Hepatocyte (in vitro differentiated cells): Measurements from ENCODE around the gene SLC35E2B. TPM values are rescaled to one million over a fixed set of nuclear protein-coding genes. Genes with fewer than 3 reads are reported as not detected.

Experiments used
- DNase-seq: peaks from one replicate; pipeline ENCODE4 v3.0.0-alpha.2; 2016; ENCODE audit warnings: low spot score
- H2AFZ ChIP-seq: fragments of 200-600 bp; sonication (generic); 2 replicates; pipeline ENCODE4 v1.6.0; 2016; ENCODE audit warnings: antibody characterized with exemption, mild to moderate bottlenecking
- H3K27ac ChIP-seq: fragments of 200-600 bp; sonication (generic); 2 replicates; pipeline ENCODE4 v1.5.1; 2016; ENCODE audit warnings: mild to moderate bottlenecking
- H3K27me3 ChIP-seq: fragments of 200-600 bp; sonication (generic); 2 replicates; pipeline ENCODE4 v1.6.1; 2016
- H3K36me3 ChIP-seq: fragments of 200-600 bp; sonication (generic); replicated peaks from 2 replicates; pipeline ENCODE4 v1.5.1; 2016; ENCODE audit warnings: low read depth; ENCODE audit not compliant: insufficient read depth
- H3K4me1 ChIP-seq: fragments of 200-600 bp; sonication (generic); 2 replicates; pipeline ENCODE4 v1.5.1; 2016; ENCODE audit warnings: mild to moderate bottlenecking, moderate library complexity; ENCODE audit not compliant: insufficient read depth
- H3K4me2 ChIP-seq: fragments of 200-600 bp; sonication (generic); 2 replicates; pipeline ENCODE4 v1.6.0; 2016
- H3K4me3 ChIP-seq: fragments of 200-600 bp; sonication (generic); 2 replicates; pipeline ENCODE4 v1.5.1; 2016; ENCODE audit warnings: mild to moderate bottlenecking
- H3K79me2 ChIP-seq: fragments of 200-600 bp; sonication (generic); 2 replicates; pipeline ENCODE4 v1.6.0; 2017; ENCODE audit warnings: mild to moderate bottlenecking
- H3K9me2 ChIP-seq: fragments of 200-600 bp; sonication (generic); replicated peaks from 2 replicates; pipeline ENCODE4 v1.6.0; 2017; ENCODE audit warnings: mild to moderate bottlenecking; ENCODE audit not compliant: insufficient read depth
- H3K9me3 ChIP-seq: fragments of 200-600 bp; sonication (generic); 2 replicates; pipeline ENCODE4 v1.5.1; 2016; ENCODE audit warnings: low read depth, mild to moderate bottlenecking
- H4K20me1 ChIP-seq: fragments of 200-600 bp; sonication (generic); 2 replicates; pipeline ENCODE4 v1.6.0; 2016; ENCODE audit warnings: mild to moderate bottlenecking; ENCODE audit not compliant: insufficient read depth, poor library complexity, severe bottlenecking
- EZH2 ChIP-seq: fragments of 200-600 bp; sonication (generic); IDR thresholded peaks from 2 replicates; pipeline ENCODE4 v1.6.1; 2016; ENCODE audit warnings: antibody characterized with exemption, mild to moderate bottlenecking, borderline replicate concordance
- EZH2phosphoT487 ChIP-seq: fragments of 200-600 bp; sonication (generic); IDR thresholded peaks from one replicate; pipeline ENCODE4 v1.6.1; 2018; ENCODE audit warnings: antibody characterized with exemption, mild to moderate bottlenecking, low read depth, moderate library complexity; ENCODE audit not compliant: unreplicated experiment, severe bottlenecking
- WGBS: methylation state at CpG from one replicate; pipeline ENCODE4 v1.1.6; 2016; ENCODE audit warnings: low lambda C conversion rate; ENCODE audit errors: missing lambda C conversion rate; 5-methylcytosine and 5-hydroxymethylcytosine counted together
- polyA plus RNA-seq: library from polyadenylated mRNA; unstranded; fragments of >200 nt; fragmentation: Nextera tagmentation; extraction: Ambion mirVana; gene quantifications from 2 replicates; pipeline ENCODE4 v1.2.1, GENCODE V29; 2016
- total RNA-seq: library from RNA; depleted of rRNA; stranded (reverse); fragments of >200 nt; gene quantifications from 2 replicates; pipeline ENCODE4 v1.2.3, GENCODE V29; 2014
- TF ChIP-seq, protein P1 (sequence below): fragments of 200-600 bp; sonication (generic); IDR thresholded peaks from 2 replicates; pipeline ENCODE4 v1.5.1; 2016; ENCODE audit warnings: antibody characterized with exemption, mild to moderate bottlenecking; ENCODE audit not compliant: poor library complexity

SLC35E2B gene
- total and polyA plus RNA-seq, 2 experiments from 2014 or later: 29.2 to 46.7 TPM

DNA sequence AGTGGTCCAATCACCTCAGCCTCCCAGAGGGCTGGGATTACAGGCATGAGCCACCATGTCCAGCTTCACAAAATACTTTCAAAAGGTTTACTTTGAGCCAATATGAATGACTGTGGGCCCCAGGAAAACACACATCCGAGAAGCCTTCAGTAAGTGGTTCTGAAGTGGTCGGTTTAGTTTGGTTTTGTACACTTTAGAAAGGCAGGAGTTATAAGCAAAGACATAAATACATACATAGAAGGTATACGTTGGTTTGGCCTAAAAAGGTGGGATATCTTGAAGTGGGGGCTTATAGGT lies 80.5 kb downstream of the SLC35E2B start:
- TF ChIP-seq EZH2phosphoT487: no peak
- no peaks in the 10 kb centered on the region for H3K9me3 ChIP-seq
- peaks cover 12% of the 10 kb centered on the region for H4K20me1 ChIP-seq
- no peak overlapping the region for H3K4me3 ChIP-seq
- peaks cover 34% of the 10 kb centered on the region for H3K79me2 ChIP-seq
- peaks cover 15% of the 10 kb centered on the region for H3K4me1 ChIP-seq
- WGBS: 86% methylated on average over 3 of the region's 3 CpGs
- no peaks in the 10 kb centered on the region for H3K9me2 ChIP-seq
- H3K4me2 ChIP-seq: no peak overlapping the region
- no peaks in the 10 kb centered on the region for H3K36me3 ChIP-seq
- H3K27ac ChIP-seq: no peak overlapping the region
- H2AFZ ChIP-seq: no peak overlapping the region
- H3K27me3 ChIP-seq: no peaks in the 10 kb centered on the region
- DNase-seq: no peak

DNA sequence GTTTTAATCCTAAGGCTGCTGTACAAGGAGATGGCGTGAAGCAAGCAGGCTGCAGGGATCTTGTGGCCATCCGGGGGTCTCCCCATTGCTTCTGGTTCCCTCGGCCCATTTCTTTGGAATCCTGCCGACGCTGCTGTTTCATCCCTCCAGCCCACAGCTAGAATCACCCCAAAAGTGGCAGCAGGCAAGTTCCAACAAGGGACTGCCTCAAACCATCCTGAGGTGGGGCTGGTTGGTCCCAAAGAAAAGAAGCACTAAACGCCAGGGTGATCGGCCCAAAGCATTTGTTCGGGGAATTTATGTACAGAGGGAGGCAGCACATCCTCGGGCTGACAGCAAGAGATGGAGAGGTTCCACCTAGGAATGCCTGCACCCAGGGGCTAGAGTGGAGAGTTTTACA lies 81.8 kb downstream of the SLC35E2B start:
- no peak for DNase-seq
- no peak overlapping the region for H3K4me2 ChIP-seq
- TF ChIP-seq EZH2 (no peak), EZH2phosphoT487 (no peak)
- TF ChIP-seq, protein P1, sequence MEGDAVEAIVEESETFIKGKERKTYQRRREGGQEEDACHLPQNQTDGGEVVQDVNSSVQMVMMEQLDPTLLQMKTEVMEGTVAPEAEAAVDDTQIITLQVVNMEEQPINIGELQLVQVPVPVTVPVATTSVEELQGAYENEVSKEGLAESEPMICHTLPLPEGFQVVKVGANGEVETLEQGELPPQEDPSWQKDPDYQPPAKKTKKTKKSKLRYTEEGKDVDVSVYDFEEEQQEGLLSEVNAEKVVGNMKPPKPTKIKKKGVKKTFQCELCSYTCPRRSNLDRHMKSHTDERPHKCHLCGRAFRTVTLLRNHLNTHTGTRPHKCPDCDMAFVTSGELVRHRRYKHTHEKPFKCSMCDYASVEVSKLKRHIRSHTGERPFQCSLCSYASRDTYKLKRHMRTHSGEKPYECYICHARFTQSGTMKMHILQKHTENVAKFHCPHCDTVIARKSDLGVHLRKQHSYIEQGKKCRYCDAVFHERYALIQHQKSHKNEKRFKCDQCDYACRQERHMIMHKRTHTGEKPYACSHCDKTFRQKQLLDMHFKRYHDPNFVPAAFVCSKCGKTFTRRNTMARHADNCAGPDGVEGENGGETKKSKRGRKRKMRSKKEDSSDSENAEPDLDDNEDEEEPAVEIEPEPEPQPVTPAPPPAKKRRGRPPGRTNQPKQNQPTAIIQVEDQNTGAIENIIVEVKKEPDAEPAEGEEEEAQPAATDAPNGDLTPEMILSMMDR: no peak
- no peaks in the 10 kb centered on the region for H3K9me3 ChIP-seq
- H3K9me2 ChIP-seq: no peaks in the 10 kb centered on the region
- H2AFZ ChIP-seq: no peak overlapping the region
- no peaks in the 10 kb centered on the region for H3K27me3 ChIP-seq
- H3K27ac ChIP-seq: no peak overlapping the region
- WGBS: 89% methylated on average over 9 of the region's 9 CpGs
- no peak overlapping the region for H3K4me3 ChIP-seq
- H4K20me1 ChIP-seq: peaks cover 8% of the 10 kb centered on the region
- peaks cover 24% of the 10 kb centered on the region for H3K79me2 ChIP-seq
- H3K36me3 ChIP-seq: no peaks in the 10 kb centered on the region
- peaks cover 10% of the 10 kb centered on the region for H3K4me1 ChIP-seq

DNA sequence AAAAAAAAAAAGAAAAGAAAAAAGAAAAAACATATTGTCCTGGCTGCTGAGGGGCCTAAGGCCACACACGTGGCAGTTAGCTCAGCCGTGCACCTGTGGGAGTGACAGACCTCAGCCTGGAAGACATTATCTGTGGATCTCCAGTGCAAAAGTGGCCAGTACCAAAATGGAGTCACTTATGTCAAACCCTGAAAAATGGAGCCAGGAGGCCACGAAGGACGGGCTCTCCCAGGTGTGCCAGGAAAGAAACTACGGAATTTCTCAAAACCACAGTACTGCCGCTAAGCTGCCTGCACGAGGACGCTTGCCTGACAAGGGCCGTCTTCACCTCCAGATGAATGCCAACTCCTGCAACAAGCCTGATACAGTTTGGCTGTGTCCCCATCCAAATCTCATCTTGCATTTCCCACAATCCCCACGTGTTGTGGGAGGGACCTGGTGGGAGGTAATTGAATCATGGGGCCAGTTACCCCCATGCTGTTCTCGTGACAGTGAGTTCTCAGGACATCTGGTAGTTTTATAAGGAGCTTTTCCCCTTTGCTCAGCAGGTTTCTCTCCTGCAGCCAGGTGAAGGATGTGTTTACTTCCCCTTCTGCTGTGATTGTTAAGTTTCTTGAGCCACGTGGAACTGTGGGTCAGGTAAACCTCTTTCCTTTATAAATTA lies 82.6 kb downstream of the SLC35E2B start:
- Histone ChIP-seq H2AFZ (no peak overlapping the region), H3K9me3 (no peaks in the 10 kb centered on the region), H3K27me3 (no peaks in the 10 kb centered on the region), H3K79me2 (peaks cover 24% of the 10 kb centered on the region), H3K4me3 (no peak overlapping the region), H4K20me1 (peaks cover 7% of the 10 kb centered on the region), H3K36me3 (no peaks in the 10 kb centered on the region), H3K27ac (no peak overlapping the region), H3K4me2 (no peak overlapping the region), H3K9me2 (no peaks in the 10 kb centered on the region), H3K4me1 (peaks cover 10% of the 10 kb centered on the region)
- TF ChIP-seq EZH2: no peak
- no peak for TF ChIP-seq EZH2phosphoT487
- TF ChIP-seq, protein P1: no peak
- 78% methylated on average over 12 of the region's 12 CpGs for WGBS
- no peak for DNase-seq

Other genes with a start within 250 kb of the SLC35E2B start
- 0.10 TPM in 1 of 2 replicates, not detected in the other for gene ATAD3C, start 243.1 kb downstream of the SLC35E2B start, total RNA-seq
- gene ATAD3C, start 243.1 kb downstream of the SLC35E2B start, polyA plus RNA-seq: 0.99 and 1.2 TPM in 2 replicates
- gene ATAD3B, start 221.0 kb downstream of the SLC35E2B start, total RNA-seq: 11.4 and 13.4 TPM in 2 replicates
- 33.2 and 40.5 TPM in 2 replicates for gene ATAD3B, start 221.0 kb downstream of the SLC35E2B start, polyA plus RNA-seq
- 15.5 and 16.7 TPM in 2 replicates for gene ATAD3A, start 180.6 kb downstream of the SLC35E2B start, total RNA-seq
- gene ATAD3A, start 180.6 kb downstream of the SLC35E2B start, polyA plus RNA-seq: 46.7 and 49.4 TPM in 2 replicates
- gene TMEM240, start 152.2 kb downstream of the SLC35E2B start, total RNA-seq: 4.3 and 6.2 TPM in 2 replicates
- gene TMEM240, start 152.2 kb downstream of the SLC35E2B start, polyA plus RNA-seq: 2.1 and 2.6 TPM in 2 replicates
- gene SSU72, start 117.9 kb downstream of the SLC35E2B start, total RNA-seq: 75.7 and 85.0 TPM in 2 replicates
- 192 and 203 TPM in 2 replicates for gene SSU72, start 117.9 kb downstream of the SLC35E2B start, polyA plus RNA-seq
- 0.96 and 2.1 TPM in 2 replicates for gene FNDC10, start 92.7 kb downstream of the SLC35E2B start, total RNA-seq
- gene FNDC10, start 92.7 kb downstream of the SLC35E2B start, polyA plus RNA-seq: 6.0 and 8.8 TPM in 2 replicates
- gene MIB2, start 77.3 kb downstream of the SLC35E2B start, total RNA-seq: 34.8 and 47.5 TPM in 2 replicates
- gene MIB2, start 77.3 kb downstream of the SLC35E2B start, polyA plus RNA-seq: 75.3 and 121 TPM in 2 replicates
- gene MMP23B, start 60.6 kb downstream of the SLC35E2B start, total RNA-seq: 48.0 and 73.4 TPM in 2 replicates
- gene MMP23B, start 60.6 kb downstream of the SLC35E2B start, polyA plus RNA-seq: 136 and 184 TPM in 2 replicates
- gene CDK11B, start 33.8 kb downstream of the SLC35E2B start, total RNA-seq: 7.5 and 10.1 TPM in 2 replicates
- gene CDK11B, start 33.8 kb downstream of the SLC35E2B start, polyA plus RNA-seq: 15.3 and 21.3 TPM in 2 replicates
- gene CDK11A, start 31.6 kb upstream of the SLC35E2B start, total RNA-seq: 9.2 and 19.5 TPM in 2 replicates
- gene CDK11A, start 31.6 kb upstream of the SLC35E2B start, polyA plus RNA-seq: 30.9 and 41.6 TPM in 2 replicates
- 46.9 and 67.5 TPM in 2 replicates for gene NADK, start 85.7 kb upstream of the SLC35E2B start, total RNA-seq
- 57.3 and 68.2 TPM in 2 replicates for gene NADK, start 85.7 kb upstream of the SLC35E2B start, polyA plus RNA-seq
- gene GNB1, start 198.3 kb upstream of the SLC35E2B start, total RNA-seq: 134 and 155 TPM in 2 replicates
- 154 and 175 TPM in 2 replicates for gene GNB1, start 198.3 kb upstream of the SLC35E2B start, polyA plus RNA-seq
- 0.53 TPM in 1 of 2 replicates, not detected in the other for gene CALML6, start 222.5 kb upstream of the SLC35E2B start, total RNA-seq
- gene CALML6, start 222.5 kb upstream of the SLC35E2B start, polyA plus RNA-seq: 0.33 and 1.3 TPM in 2 replicates
- gene TMEM52, start 226.5 kb upstream of the SLC35E2B start, total RNA-seq: 3.6 and 5.8 TPM in 2 replicates
- 5.3 and 5.8 TPM in 2 replicates for gene TMEM52, start 226.5 kb upstream of the SLC35E2B start, polyA plus RNA-seq